Calu3 (cell line): Measurements from ENCODE around the gene ISOC1. TPM values are rescaled to one million over a fixed set of nuclear protein-coding genes. Genes with fewer than 3 reads are reported as not detected.

ENCODE experiments used
- BruUV-seq: library from RNA; stranded (reverse); fragments of 400-500 nt; replicated peaks from 2 replicates; lab custom pipeline; 2021; lab: Mats Ljungman, UMichigan
- CTCF ChIA-PET: fragments of 300-600 bp; sonication (Branson Sonifier 250); formaldehyde crosslinking; loops from one replicate; lab custom pipeline; 2022; ENCODE audit warnings: antibody characterized with exemption; lab: Charles Lee
- DNase-seq: peaks from one replicate; pipeline ENCODE4 v3.0.0; 2022
- H3K27ac Mint-ChIP-seq: one replicate; pipeline ENCODE4 v1.8.0; 2022; ENCODE audit warnings: mixed read lengths; ENCODE audit not compliant: unreplicated experiment
- H3K27me3 Mint-ChIP-seq: one replicate; pipeline ENCODE4 v1.8.0; 2022; ENCODE audit warnings: mixed read lengths; ENCODE audit not compliant: unreplicated experiment
- H3K36me3 Mint-ChIP-seq: one replicate; pipeline ENCODE4 v1.8.0; 2022; ENCODE audit warnings: mild to moderate bottlenecking, moderate library complexity, mixed read lengths; ENCODE audit not compliant: insufficient read depth, unreplicated experiment
- H3K4me1 Mint-ChIP-seq: one replicate; pipeline ENCODE4 v1.8.0; 2022; ENCODE audit warnings: mild to moderate bottlenecking, low read depth, mixed read lengths; ENCODE audit not compliant: unreplicated experiment
- H3K4me3 Mint-ChIP-seq: one replicate; pipeline ENCODE4 v1.8.0; 2022; ENCODE audit warnings: mild to moderate bottlenecking, low read depth, moderate library complexity, mixed read lengths; ENCODE audit not compliant: unreplicated experiment
- H3K9me3 Mint-ChIP-seq: one replicate; pipeline ENCODE4 v1.8.0; 2022; ENCODE audit warnings: low read depth, mixed read lengths; ENCODE audit not compliant: unreplicated experiment
- CTCF ChIP-seq: fragments of 200-600 bp; IDR thresholded peaks from one replicate; pipeline ENCODE4 v1.8.0; 2022; ENCODE audit warnings: antibody characterized with exemption; ENCODE audit not compliant: unreplicated experiment
- intact Hi-C: fragments of 100-400 bp; cut with micrococcal nuclease; formaldehyde crosslinking; loops from one replicate; pipeline ENCODE4 v1.10.0; 2022; ENCODE audit not compliant: unreplicated experiment
- total RNA-seq: library from RNA; stranded (reverse); gene quantifications from 2 replicates; pipeline ENCODE4 v1.2.3, GENCODE V29; 2022

The ISOC1 gene
- total RNA-seq, 1 experiment from 2014 or later: 32.6 TPM

DNA sequence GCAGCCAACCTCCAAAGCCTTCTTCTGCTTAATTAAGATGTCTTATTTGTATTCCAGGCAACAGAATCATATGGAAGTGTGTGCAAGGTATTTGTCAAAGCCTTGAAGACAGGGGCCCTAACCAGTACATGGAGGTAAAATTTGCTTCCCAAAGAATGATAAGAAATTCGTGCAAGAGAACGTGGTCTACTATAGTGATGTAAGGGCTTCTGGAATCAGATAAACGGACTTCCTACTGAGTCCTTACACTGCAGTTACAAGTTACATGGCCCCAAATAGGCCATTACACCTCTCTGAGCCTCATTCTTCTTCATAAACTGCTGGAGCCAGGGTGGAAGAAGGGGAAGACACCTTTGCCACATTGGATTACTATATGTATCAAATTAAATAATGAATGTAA lies 15.9 kb upstream of the ISOC1 start:
- no TSS peak for BruUV-seq
- intact Hi-C loops: no loop called here
- Mint-ChIP-seq H3K36me3 (no peaks in the 10 kb centered on the region), H3K27me3 (no peaks in the 10 kb centered on the region), H3K9me3 (peaks cover 2% of the 10 kb centered on the region), H3K27ac (no peak overlapping the region), H3K4me1 (no peaks in the 10 kb centered on the region), H3K4me3 (no peak overlapping the region)
- CTCF ChIA-PET: no interaction called here
- no peak for TF ChIP-seq CTCF
- DNase-seq: no peak

GRCh38 chr5:129079496-129079895 lies 15.1 kb upstream of the ISOC1 start:
- Mint-ChIP-seq H3K4me1 (no peaks in the 10 kb centered on the region), H3K9me3 (peaks cover 2% of the 10 kb centered on the region), H3K4me3 (no peak overlapping the region), H3K27me3 (no peaks in the 10 kb centered on the region), H3K36me3 (no peaks in the 10 kb centered on the region), H3K27ac (no peak overlapping the region)
- no TSS peak for BruUV-seq
- no peak for DNase-seq
- CTCF ChIA-PET: no interaction called here
- no peak for TF ChIP-seq CTCF
- intact Hi-C loops: no loop called here

- Mint-ChIP-seq H3K4me3 (no peak overlapping the region), H3K9me3 (peaks cover 2% of the 10 kb centered on the region), H3K27ac (no peak overlapping the region), H3K27me3 (no peaks in the 10 kb centered on the region), H3K36me3 (no peaks in the 10 kb centered on the region), H3K4me1 (no peaks in the 10 kb centered on the region)
- intact Hi-C loops: no loop called here
- BruUV-seq: no TSS peak
- CTCF ChIA-PET: no interaction called here
- no peak for TF ChIP-seq CTCF
- no peak for DNase-seq
Measured at GRCh38 chr5:129080766-129081165, 13.8 kb upstream of the ISOC1 start.

- Mint-ChIP-seq H3K27me3 (no peaks in the 10 kb centered on the region), H3K9me3 (peaks cover 2% of the 10 kb centered on the region), H3K27ac (no peak overlapping the region), H3K4me1 (no peaks in the 10 kb centered on the region), H3K4me3 (no peak overlapping the region), H3K36me3 (no peaks in the 10 kb centered on the region)
- intact Hi-C loops: no loop called here
- DNase-seq: no peak
- no peak for TF ChIP-seq CTCF
- no TSS peak for BruUV-seq
- CTCF ChIA-PET: no interaction called here
Measured at GRCh38 chr5:129082225-129083136, 12.1 kb upstream of the ISOC1 start.
